SK-N-MC (cell line): ENCODE data around the gene GHSR.

ENCODE experiments used
- DNase-seq: peaks from one replicate; pipeline ENCODE4 v3.0.0-alpha.2; 2011; ENCODE audit warnings: low read depth, low spot score
- H3K27ac ChIP-seq: fragments of 200-600 bp; sonication (generic); 2 replicates; pipeline ENCODE4 v1.5.1; 2016; ENCODE audit warnings: mixed run types
- H3K36me3 ChIP-seq: fragments of 200-600 bp; sonication (generic); 2 replicates; pipeline ENCODE4 v1.6.1; 2017; ENCODE audit warnings: antibody characterized with exemption, low read length, mixed read lengths; ENCODE audit not compliant: insufficient read depth
- H3K4me3 ChIP-seq: fragments of 200-600 bp; sonication (generic); 2 replicates; pipeline ENCODE4 v1.5.1; 2016
- H3K9ac ChIP-seq: fragments of 200-600 bp; sonication (generic); 2 replicates; pipeline ENCODE4 v1.8.0; 2017; ENCODE audit warnings: mixed run types, mixed read lengths; ENCODE audit not compliant: insufficient read length
- H3K9me3 ChIP-seq: fragments of 200-600 bp; sonication (generic); 2 replicates; pipeline ENCODE4 v1.6.1; 2017; ENCODE audit warnings: low read depth, mild to moderate bottlenecking, antibody characterized with exemption, low read length, moderate library complexity, mixed read lengths
- EZH2 ChIP-seq: fragments of 200-600 bp; sonication (generic); IDR thresholded peaks from one replicate; pipeline ENCODE4 v1.6.1; 2017; ENCODE audit warnings: antibody characterized with exemption
- FOXP2 ChIP-seq: optimal IDR thresholded peaks from 2 replicates; pipeline ENCODE3; 2011; ENCODE audit warnings: mild to moderate bottlenecking, moderate library complexity; ENCODE audit not compliant: insufficient read depth; ENCODE audit errors: extremely low read length, control extremely low read depth
- POLR2AphosphoS5 ChIP-seq: IDR thresholded peaks from 2 replicates; pipeline ENCODE4 v1.6.1; 2012; ENCODE audit warnings: mild to moderate bottlenecking, low read depth, low read length, borderline replicate concordance

GHSR gene

DNA sequence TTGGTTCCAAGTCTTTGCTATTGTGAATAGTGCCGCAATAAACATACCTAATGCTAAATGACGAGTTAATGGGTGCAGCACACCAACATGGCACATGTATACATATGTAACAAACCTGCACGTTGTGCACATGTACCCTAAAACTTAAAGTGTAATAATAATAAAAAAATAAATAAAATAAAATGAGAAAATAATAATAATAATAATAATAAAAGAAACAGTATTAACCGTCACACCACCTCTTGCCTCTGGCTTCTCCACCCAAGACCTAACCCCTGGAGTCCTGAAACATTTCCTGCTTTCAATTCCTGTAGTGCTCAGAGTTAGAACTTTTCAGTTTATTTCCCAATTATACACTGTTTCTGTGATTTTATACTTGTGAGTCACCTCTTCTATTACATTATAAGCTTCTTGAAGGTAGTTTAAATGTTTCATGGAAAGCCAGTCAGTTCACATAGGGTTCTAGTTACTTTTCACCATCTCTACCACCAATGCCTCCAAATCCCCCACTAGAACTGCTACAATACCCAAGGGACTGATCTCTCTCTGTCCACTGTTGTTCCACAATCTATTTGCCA is 18.4 kb upstream of the GHSR start:
- H3K9me3 ChIP-seq, result no peaks in the 10 kb centered on the region
- no peak overlapping the region for H3K9ac ChIP-seq
- H3K4me3 ChIP-seq, result no peak overlapping the region
- no peak for DNase-seq
- H3K36me3 ChIP-seq, result no peaks in the 10 kb centered on the region
- no peak for TF ChIP-seq FOXP2
- TF ChIP-seq POLR2AphosphoS5, result no peak
- TF ChIP-seq EZH2, result no peak
- H3K27ac ChIP-seq, result no peak overlapping the region

GRCh38 chr3:172465281-172465680 is 17.0 kb upstream of the GHSR start:
- Histone ChIP-seq H3K36me3 (no peaks in the 10 kb centered on the region), H3K4me3 (no peak overlapping the region), H3K9ac (no peak overlapping the region), H3K27ac (no peak overlapping the region), H3K9me3 (no peaks in the 10 kb centered on the region)
- no peak for DNase-seq
- TF ChIP-seq FOXP2 (no peak), POLR2AphosphoS5 (no peak), EZH2 (no peak)

- Histone ChIP-seq H3K4me3 (no peak overlapping the region), H3K36me3 (no peaks in the 10 kb centered on the region), H3K9ac (no peak overlapping the region), H3K9me3 (no peaks in the 10 kb centered on the region), H3K27ac (no peak overlapping the region)
- TF ChIP-seq POLR2AphosphoS5 (no peak), EZH2 (no peak), FOXP2 (no peak)
- no peak for DNase-seq
These were observed 16.1 kb upstream of the GHSR start for GRCh38 chr3:172464306-172464705.

GRCh38 chr3:172461530-172462138 is 13.4 kb upstream of the GHSR start:
- Histone ChIP-seq H3K9ac (no peak overlapping the region), H3K4me3 (no peak overlapping the region), H3K27ac (no peak overlapping the region), H3K9me3 (no peaks in the 10 kb centered on the region), H3K36me3 (no peaks in the 10 kb centered on the region)
- no peak for DNase-seq
- no peak for TF ChIP-seq EZH2
- TF ChIP-seq FOXP2, result no peak
- no peak for TF ChIP-seq POLR2AphosphoS5

DNA sequence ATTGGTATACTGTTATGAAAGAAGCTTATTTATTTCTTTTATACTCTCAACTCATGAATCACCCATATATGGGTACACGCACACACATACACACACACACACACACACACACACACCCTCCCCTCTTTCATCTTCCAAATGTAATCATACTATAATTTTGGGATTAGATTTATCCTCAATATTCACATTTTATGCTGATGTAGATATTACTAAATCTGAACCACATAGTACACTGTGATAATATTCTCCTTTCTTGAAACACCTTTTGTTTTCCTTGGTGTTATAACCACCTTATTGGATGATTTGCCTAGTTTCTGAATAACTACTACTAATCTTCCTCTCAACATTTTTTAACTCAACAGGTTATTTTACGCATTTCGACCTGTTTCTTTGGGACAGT is 8.1 kb upstream of the GHSR start:
- Histone ChIP-seq H3K9ac (no peak overlapping the region), H3K9me3 (no peaks in the 10 kb centered on the region), H3K27ac (no peak overlapping the region), H3K36me3 (no peaks in the 10 kb centered on the region), H3K4me3 (no peak overlapping the region)
- DNase-seq, result no peak
- TF ChIP-seq POLR2AphosphoS5 (no peak), EZH2 (no peak), FOXP2 (no peak)

DNA sequence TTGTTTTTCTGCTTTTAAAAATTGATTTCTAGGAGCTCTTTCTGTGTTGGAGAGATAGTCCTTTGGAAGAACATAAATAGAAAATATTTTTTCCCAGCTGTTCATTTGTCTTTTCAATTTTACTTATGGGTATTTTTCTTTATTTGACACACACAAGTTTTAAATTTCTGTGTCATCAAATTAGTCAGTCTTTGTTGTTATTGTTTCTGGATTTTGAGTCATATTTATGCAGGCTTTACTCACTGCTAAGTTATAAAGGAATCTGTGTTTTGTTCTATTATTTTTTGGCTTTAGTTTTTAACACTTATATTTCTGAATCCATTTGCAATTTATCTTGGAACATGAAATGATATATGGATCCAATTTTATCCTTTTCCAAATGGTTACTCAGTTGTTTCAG is 5.9 kb upstream of the GHSR start:
- no peak for TF ChIP-seq EZH2
- TF ChIP-seq POLR2AphosphoS5, result no peak
- no peak for TF ChIP-seq FOXP2
- DNase-seq, result no peak
- Histone ChIP-seq H3K9ac (no peak overlapping the region), H3K4me3 (no peak overlapping the region), H3K27ac (no peak overlapping the region), H3K9me3 (no peaks in the 10 kb centered on the region), H3K36me3 (no peaks in the 10 kb centered on the region)

- Histone ChIP-seq H3K36me3 (no peaks in the 10 kb centered on the region), H3K9me3 (no peaks in the 10 kb centered on the region), H3K4me3 (no peak overlapping the region), H3K27ac (no peak overlapping the region), H3K9ac (no peak overlapping the region)
- DNase-seq, result no peak
- no peak for TF ChIP-seq EZH2
- TF ChIP-seq POLR2AphosphoS5, result no peak
- TF ChIP-seq FOXP2, result no peak
These were observed 1.4 kb upstream of the GHSR start for GRCh38 chr3:172449466-172450149.

GRCh38 chr3:172448661-172449465 is 607 bp upstream of the GHSR start:
- no peaks in the 10 kb centered on the region for H3K9me3 ChIP-seq
- no peak overlapping the region for H3K4me3 ChIP-seq
- DNase-seq, result no peak
- no peak overlapping the region for H3K27ac ChIP-seq
- TF ChIP-seq EZH2 (no peak), FOXP2 (no peak), POLR2AphosphoS5 (no peak)
- no peaks in the 10 kb centered on the region for H3K36me3 ChIP-seq
- no peak overlapping the region for H3K9ac ChIP-seq
